Liver (tissue), 9 donors: ENCODE results near the gene CD244. TPM values are rescaled to one million over a fixed set of nuclear protein-coding genes. Genes with fewer than 3 reads are reported as not detected.

Experiments used
- DNase-seq: peaks from one replicate; pipeline ENCODE4 v3.0.0-alpha.2; 2017; ENCODE audit warnings: low spot score
- H3K27ac ChIP-seq, 2 donors: one replicate each; pipeline ENCODE4 v1.7.0; 2013; ENCODE audit warnings: inconsistent platforms in 2 of 2, low read length in 2 of 2, control low read depth in 1 of 2, low read depth in 1 of 2, mild to moderate bottlenecking in 1 of 2
- H3K27me3 ChIP-seq, 4 donors: one replicate each; pipeline versions ENCODE4 v1.6.1 to v1.7.0; 2013; ENCODE audit warnings: low read length in 3 of 4, inconsistent platforms in 1 of 4, mild to moderate bottlenecking in 1 of 4, moderate library complexity in 1 of 4; ENCODE audit not compliant: control insufficient read depth in 4 of 4, insufficient read depth in 4 of 4
- H3K36me3 ChIP-seq, 4 donors: one replicate each; pipeline versions ENCODE4 v1.6.1 to v1.7.0; 2013; ENCODE audit warnings: low read length in 3 of 4, mild to moderate bottlenecking in 3 of 4, low read depth in 1 of 4, moderate library complexity in 1 of 4; ENCODE audit not compliant: control insufficient read depth in 4 of 4, insufficient read depth in 3 of 4
- H3K4me1 ChIP-seq, 4 donors: one replicate each; pipeline versions ENCODE4 v1.6.1 to v1.7.0; 2013; ENCODE audit warnings: low read length in 3 of 4, mild to moderate bottlenecking in 3 of 4, moderate library complexity in 1 of 4; ENCODE audit not compliant: control insufficient read depth in 4 of 4, insufficient read depth in 4 of 4
- H3K4me3 ChIP-seq, 3 donors: one replicate each; pipeline versions ENCODE4 v1.6.1 to v1.7.0; 2013; ENCODE audit warnings: low read length in 3 of 3, control low read depth in 1 of 3, low read depth in 1 of 3, mild to moderate bottlenecking in 1 of 3
- H3K9ac ChIP-seq, 2 donors: one replicate each; pipeline ENCODE4 v1.7.0; 2013; ENCODE audit warnings: low read length in 2 of 2, mild to moderate bottlenecking in 2 of 2, moderate library complexity in 2 of 2, control low read depth in 1 of 2, low read depth in 1 of 2
- H3K9me3 ChIP-seq, 4 donors: one replicate each; pipeline versions ENCODE4 v1.6.1 to v1.7.0; 2013; ENCODE audit warnings: low read length in 3 of 4; ENCODE audit not compliant: control insufficient read depth in 4 of 4
- ATF3 ChIP-seq: IDR thresholded peaks from 2 replicates; pipeline ENCODE4 v1.6.1; 2016; ENCODE audit warnings: antibody characterized with exemption
- CTCF ChIP-seq: fragments of 150-350 bp; IDR thresholded peaks from 2 replicates; pipeline ENCODE4 v1.5.1; 2017; ENCODE audit warnings: improper control_type of control experiment, low read depth, low read length; ENCODE audit not compliant: missing input control
- EGR1 ChIP-seq, 2 donors: IDR thresholded peaks; 2 replicates each; pipeline ENCODE4 v1.6.1; 2016 to 2018; ENCODE audit warnings: antibody characterized with exemption in 2 of 2, low read depth in 2 of 2
- FOXA1 ChIP-seq: IDR thresholded peaks from 2 replicates; pipeline ENCODE4 v1.6.1; 2016; ENCODE audit warnings: antibody characterized with exemption
- FOXA2 ChIP-seq: IDR thresholded peaks from 2 replicates; pipeline ENCODE4 v1.6.1; 2016; ENCODE audit warnings: antibody characterized with exemption
- GABPA ChIP-seq, 2 donors: IDR thresholded peaks in 1 of 2; conservative IDR thresholded peaks in 1 of 2; 2 replicates each; pipeline ENCODE4 v1.6.1; 2016; ENCODE audit warnings: antibody characterized with exemption in 2 of 2, mild to moderate bottlenecking in 1 of 2, moderate library complexity in 1 of 2
- HNF4A ChIP-seq, 2 donors: conservative IDR thresholded peaks; 2 replicates each; pipeline ENCODE4 v1.6.1; 2016; ENCODE audit warnings: antibody characterized with exemption in 2 of 2, mild to moderate bottlenecking in 2 of 2
- HNF4G ChIP-seq: IDR thresholded peaks from 2 replicates; pipeline ENCODE4 v1.6.1; 2016; ENCODE audit warnings: antibody characterized with exemption
- JUND ChIP-seq, 2 donors: IDR thresholded peaks; 2 replicates each; pipeline ENCODE4 v1.6.1; 2016; ENCODE audit warnings: antibody characterized with exemption in 2 of 2
- NR2F2 ChIP-seq: IDR thresholded peaks from 2 replicates; pipeline ENCODE4 v1.6.1; 2016; ENCODE audit warnings: antibody characterized with exemption
- RAD21 ChIP-seq, 2 donors: IDR thresholded peaks; 2 replicates each; pipeline ENCODE4 v1.6.1; 2016; ENCODE audit warnings: antibody characterized with exemption in 2 of 2, mild to moderate bottlenecking in 2 of 2
- REST ChIP-seq: IDR thresholded peaks from 2 replicates; pipeline ENCODE4 v1.6.1; 2016; ENCODE audit warnings: antibody characterized with exemption, mild to moderate bottlenecking
- RXRA ChIP-seq, 2 donors: IDR thresholded peaks; 2 replicates each; pipeline ENCODE4 v1.6.1; 2017 to 2018; ENCODE audit warnings: antibody characterized with exemption in 2 of 2, mild to moderate bottlenecking in 1 of 2
- SP1 ChIP-seq: IDR thresholded peaks from 2 replicates; pipeline ENCODE4 v1.6.1; 2018; ENCODE audit warnings: antibody characterized with exemption, mild to moderate bottlenecking
- TAF1 ChIP-seq: conservative IDR thresholded peaks from 2 replicates; pipeline ENCODE4 v1.6.1; 2016; ENCODE audit warnings: antibody characterized with exemption, mild to moderate bottlenecking
- YY1 ChIP-seq: IDR thresholded peaks from 2 replicates; pipeline ENCODE4 v1.6.1; 2016; ENCODE audit warnings: antibody characterized with exemption, mild to moderate bottlenecking
- WGBS: extraction: QIAGEN DNeasy Blood & Tissue Kit; methylation state at CpG from one replicate; pipeline ENCODE4 v1.1.7; 2013; 5-methylcytosine and 5-hydroxymethylcytosine counted together
- polyA plus RNA-seq, 2 donors: library from polyadenylated mRNA; stranded (reverse) in 1 of 2; unstranded in 1 of 2; fragments of 200-250 nt in 1 of 2; fragments of >200 nt in 1 of 2; fragmentation: Nextera tagmentation in 1 of 2; extraction: Ambion mirVana in 1 of 2; gene quantifications; one replicate each; pipeline versions ENCODE4 v1.2.1 to v1.2.3, GENCODE V29; 2013 to 2015
- total RNA-seq, 2 donors: library from RNA; depleted of rRNA; stranded (reverse); fragments of >200 nt; gene quantifications; one replicate each; pipeline ENCODE4 v1.2.3, GENCODE V29; 2014
- TF ChIP-seq, protein P1 (sequence below): IDR thresholded peaks from 2 replicates; pipeline ENCODE4 v1.6.1; 2016; ENCODE audit warnings: antibody characterized with exemption
- TF ChIP-seq, protein P2 (sequence below): IDR thresholded peaks from 2 replicates; pipeline ENCODE4 v1.6.1; 2016; ENCODE audit warnings: antibody characterized with exemption
- donor health status: healthy.
- donor health status: healthy.
- donor health status: healthy.
- donor health status: healthy.
- donor health status: healthy.

The CD244 gene
- total and polyA plus RNA-seq, 4 donors, result 0.85 to 6.6 (median 1.8) TPM

DNA sequence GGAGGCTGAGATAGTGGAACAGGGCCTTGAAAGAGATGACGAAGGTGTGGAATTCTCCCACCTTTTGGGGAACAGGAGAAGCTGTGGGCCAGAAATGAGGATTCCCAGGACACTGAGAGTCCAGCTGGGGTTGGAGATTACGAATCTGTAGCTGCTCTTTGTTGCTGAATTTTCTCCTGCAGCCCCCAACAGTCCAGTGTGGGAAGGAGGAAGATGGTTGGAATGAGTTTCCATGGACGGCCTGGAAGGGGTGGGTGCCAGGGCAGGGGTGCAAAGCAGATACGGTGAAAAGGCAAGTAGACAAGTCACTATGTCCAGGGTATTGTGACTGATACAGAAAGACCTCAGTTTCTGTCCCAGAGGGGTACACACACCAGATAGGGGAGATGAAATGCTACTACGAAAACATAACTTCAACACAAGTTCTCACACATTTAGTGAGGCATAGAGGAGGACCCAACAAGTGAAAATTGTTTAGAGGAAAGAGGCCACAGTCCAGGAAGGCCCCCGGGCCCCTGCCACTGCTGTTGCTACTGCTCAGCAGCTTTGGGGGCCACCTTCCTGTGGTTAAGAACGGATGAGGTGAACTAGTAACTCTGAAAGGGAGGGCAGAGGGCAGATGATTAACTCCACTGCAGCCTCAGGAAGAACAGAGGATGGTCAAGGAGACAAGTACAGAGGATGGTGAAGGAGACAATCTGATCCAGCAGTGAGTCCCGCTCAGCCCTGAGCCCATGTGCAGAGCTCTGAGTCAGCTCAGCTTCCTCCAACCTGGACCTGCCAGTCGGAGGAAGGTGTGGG, 7.3 kb downstream of the CD244 start:
- Histone ChIP-seq H3K9me3 (no peaks in the 10 kb centered on the region), H3K36me3 (no peaks in the 10 kb centered on the region), H3K27ac (no peak overlapping the region), H3K4me3 (no peak overlapping the region), H3K27me3 (no peaks in the 10 kb centered on the region), H3K9ac (no peak overlapping the region), H3K4me1 (no peaks in the 10 kb centered on the region)
- DNase-seq, result no peak
- TF ChIP-seq NR2F2 (no peak), RAD21 (IDR thresholded peaks at IDR 0.05) (no peak), JUND (IDR thresholded peaks at IDR 0.05) (no peak), RXRA (IDR thresholded peaks at IDR 0.05) (no peak), CTCF (no peak)
- TF ChIP-seq, protein P1, sequence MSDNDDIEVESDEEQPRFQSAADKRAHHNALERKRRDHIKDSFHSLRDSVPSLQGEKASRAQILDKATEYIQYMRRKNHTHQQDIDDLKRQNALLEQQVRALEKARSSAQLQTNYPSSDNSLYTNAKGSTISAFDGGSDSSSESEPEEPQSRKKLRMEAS, result no peak
- WGBS, result 76% methylated on average over 9 of the region's 9 CpGs

DNA sequence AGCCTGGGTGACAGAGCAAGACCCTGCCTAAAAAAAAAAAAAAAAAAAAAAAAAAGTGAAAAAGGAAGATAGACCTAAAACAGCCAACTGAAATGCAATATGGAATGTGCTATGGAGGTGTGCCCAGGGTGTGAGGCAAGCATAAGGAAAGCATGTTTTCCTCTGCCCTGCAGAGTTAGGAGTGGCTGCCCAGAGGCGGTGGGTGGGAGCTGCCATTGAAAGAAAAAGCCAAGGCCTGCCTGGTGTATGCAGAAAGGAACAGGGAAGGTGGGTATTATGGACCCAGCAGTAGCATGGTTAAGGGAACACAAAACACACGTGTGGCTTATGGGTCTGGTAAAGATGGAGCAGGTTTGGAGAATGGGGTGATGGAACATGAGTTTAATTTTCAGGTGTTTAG, 8.9 kb downstream of the CD244 start:
- no peak for DNase-seq
- Histone ChIP-seq H3K4me1 (no peaks in the 10 kb centered on the region), H3K9me3 (no peaks in the 10 kb centered on the region), H3K27me3 (no peaks in the 10 kb centered on the region), H3K36me3 (no peaks in the 10 kb centered on the region), H3K27ac (no peak overlapping the region), H3K4me3 (no peak overlapping the region), H3K9ac (no peak overlapping the region)
- TF ChIP-seq JUND (IDR thresholded peaks at IDR 0.05) (no peak), GABPA (IDR thresholded peaks at IDR 0.05 in 1 of 2, conservative IDR thresholded peaks at IDR 0.05 in 1 of 2) (no peak), YY1 (no peak), REST (no peak), ATF3 (no peak), RAD21 (IDR thresholded peaks at IDR 0.05) (no peak), FOXA1 (no peak), NR2F2 (no peak), HNF4G (no peak), CTCF (no peak), EGR1 (IDR thresholded peaks at IDR 0.05; ENCODE audit: low read depth in 2 of 2) (no peak), TAF1 (no peak), HNF4A (conservative IDR thresholded peaks at IDR 0.05) (no peak), FOXA2 (no peak), SP1 (no peak), RXRA (IDR thresholded peaks at IDR 0.05) (no peak)
- TF ChIP-seq, protein P2, sequence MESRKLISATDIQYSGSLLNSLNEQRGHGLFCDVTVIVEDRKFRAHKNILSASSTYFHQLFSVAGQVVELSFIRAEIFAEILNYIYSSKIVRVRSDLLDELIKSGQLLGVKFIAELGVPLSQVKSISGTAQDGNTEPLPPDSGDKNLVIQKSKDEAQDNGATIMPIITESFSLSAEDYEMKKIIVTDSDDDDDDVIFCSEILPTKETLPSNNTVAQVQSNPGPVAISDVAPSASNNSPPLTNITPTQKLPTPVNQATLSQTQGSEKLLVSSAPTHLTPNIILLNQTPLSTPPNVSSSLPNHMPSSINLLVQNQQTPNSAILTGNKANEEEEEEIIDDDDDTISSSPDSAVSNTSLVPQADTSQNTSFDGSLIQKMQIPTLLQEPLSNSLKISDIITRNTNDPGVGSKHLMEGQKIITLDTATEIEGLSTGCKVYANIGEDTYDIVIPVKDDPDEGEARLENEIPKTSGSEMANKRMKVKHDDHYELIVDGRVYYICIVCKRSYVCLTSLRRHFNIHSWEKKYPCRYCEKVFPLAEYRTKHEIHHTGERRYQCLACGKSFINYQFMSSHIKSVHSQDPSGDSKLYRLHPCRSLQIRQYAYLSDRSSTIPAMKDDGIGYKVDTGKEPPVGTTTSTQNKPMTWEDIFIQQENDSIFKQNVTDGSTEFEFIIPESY, result no peak
- TF ChIP-seq, protein P1, result no peak
- 92% methylated on average over 2 of the region's 2 CpGs for WGBS
